GM12878 (cell line): ENCODE data around the gene BCAT1.

Source experiments
- BCLAF1 ChIP-seq: fragments of 450-650 bp; IDR thresholded peaks from 2 replicates; pipeline ENCODE4 v1.6.1; 2017; ENCODE audit warnings: antibody characterized with exemption, mild to moderate bottlenecking, moderate library complexity
- CTCF ChIP-seq, 3 experiments: IDR thresholded peaks in 2 of 3; conservative IDR thresholded peaks in 1 of 3; 2 replicates each; pipeline ENCODE4 v1.5.1; 2011; ENCODE audit warnings: low read depth in 3 of 3, low read length in 3 of 3, mild to moderate bottlenecking in 3 of 3, control low read depth in 2 of 3, moderate library complexity in 2 of 3, inconsistent platforms in 1 of 3, mixed read lengths in 1 of 3; ENCODE audit not compliant: control insufficient read depth in 2 of 3, insufficient read depth in 1 of 3; ENCODE audit errors: extremely low read depth in 1 of 3
- ELK1 ChIP-seq: IDR thresholded peaks from 2 replicates; pipeline ENCODE4 v1.6.1; 2012; ENCODE audit warnings: low read depth, low read length, improper control_type of control experiment
- EP300 ChIP-seq, 2 experiments: fragments of 150-350 bp in 1 of 2; IDR thresholded peaks; 2 replicates each; pipeline ENCODE4 v1.6.1; 2011 to 2012; ENCODE audit warnings: low read depth in 2 of 2, low read length in 2 of 2, borderline replicate concordance in 1 of 2, improper control_type of control experiment in 1 of 2, inconsistent platforms in 1 of 2; ENCODE audit not compliant: control insufficient read depth in 1 of 2
- RBBP5 ChIP-seq: fragments of 200-600 bp; sonication (generic); conservative IDR thresholded peaks from 2 replicates; pipeline ENCODE4 v1.6.1; 2016
- RUNX3 ChIP-seq: IDR thresholded peaks from 2 replicates; pipeline ENCODE4 v1.6.1; 2012; ENCODE audit warnings: low read length, inconsistent platforms
- STAT1 ChIP-seq: fragments of 450-650 bp; conservative IDR thresholded peaks from 2 replicates; pipeline ENCODE4 v1.6.1; 2014; ENCODE audit warnings: antibody characterized with exemption, mild to moderate bottlenecking
- TF ChIP-seq, protein P1 (sequence below): IDR thresholded peaks from 2 replicates; pipeline ENCODE4 v1.6.1; 2011; ENCODE audit warnings: low read depth, mild to moderate bottlenecking, low read length, moderate library complexity, borderline replicate concordance; ENCODE audit errors: extremely low read depth
- TF ChIP-seq, protein P2 (sequence below): IDR thresholded peaks from 2 replicates; pipeline ENCODE4 v1.6.1; 2012; ENCODE audit warnings: mild to moderate bottlenecking, low read depth, low read length
- TF ChIP-seq, protein P3 (sequence below): fragments of 450-650 bp; IDR thresholded peaks from 2 replicates; pipeline ENCODE4 v1.6.1; 2017; ENCODE audit warnings: mild to moderate bottlenecking, moderate library complexity

GRCh38 chr12:24972078-24972477, 23.2 kb upstream of the BCAT1 start:
- TF ChIP-seq BCLAF1 (no peak), CTCF (IDR thresholded peaks at IDR 0.05 in 2 of 3, conservative IDR thresholded peaks at IDR 0.05 in 1 of 3; ENCODE audit: control insufficient read depth in 2 of 3, extremely low read depth in 1 of 3, insufficient read depth in 1 of 3, low read depth in 3 of 3, low read length in 3 of 3) (no peak), EP300 (IDR thresholded peaks at IDR 0.05; ENCODE audit: borderline replicate concordance in 1 of 2, control insufficient read depth in 1 of 2, low read depth in 2 of 2, low read length in 2 of 2) (no peak), RBBP5 (no peak), RUNX3 (no peak), ELK1 (no peak), STAT1 (no peak)
- TF ChIP-seq, protein P1, sequence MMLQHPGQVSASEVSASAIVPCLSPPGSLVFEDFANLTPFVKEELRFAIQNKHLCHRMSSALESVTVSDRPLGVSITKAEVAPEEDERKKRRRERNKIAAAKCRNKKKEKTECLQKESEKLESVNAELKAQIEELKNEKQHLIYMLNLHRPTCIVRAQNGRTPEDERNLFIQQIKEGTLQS = no peak
- TF ChIP-seq, protein P2, sequence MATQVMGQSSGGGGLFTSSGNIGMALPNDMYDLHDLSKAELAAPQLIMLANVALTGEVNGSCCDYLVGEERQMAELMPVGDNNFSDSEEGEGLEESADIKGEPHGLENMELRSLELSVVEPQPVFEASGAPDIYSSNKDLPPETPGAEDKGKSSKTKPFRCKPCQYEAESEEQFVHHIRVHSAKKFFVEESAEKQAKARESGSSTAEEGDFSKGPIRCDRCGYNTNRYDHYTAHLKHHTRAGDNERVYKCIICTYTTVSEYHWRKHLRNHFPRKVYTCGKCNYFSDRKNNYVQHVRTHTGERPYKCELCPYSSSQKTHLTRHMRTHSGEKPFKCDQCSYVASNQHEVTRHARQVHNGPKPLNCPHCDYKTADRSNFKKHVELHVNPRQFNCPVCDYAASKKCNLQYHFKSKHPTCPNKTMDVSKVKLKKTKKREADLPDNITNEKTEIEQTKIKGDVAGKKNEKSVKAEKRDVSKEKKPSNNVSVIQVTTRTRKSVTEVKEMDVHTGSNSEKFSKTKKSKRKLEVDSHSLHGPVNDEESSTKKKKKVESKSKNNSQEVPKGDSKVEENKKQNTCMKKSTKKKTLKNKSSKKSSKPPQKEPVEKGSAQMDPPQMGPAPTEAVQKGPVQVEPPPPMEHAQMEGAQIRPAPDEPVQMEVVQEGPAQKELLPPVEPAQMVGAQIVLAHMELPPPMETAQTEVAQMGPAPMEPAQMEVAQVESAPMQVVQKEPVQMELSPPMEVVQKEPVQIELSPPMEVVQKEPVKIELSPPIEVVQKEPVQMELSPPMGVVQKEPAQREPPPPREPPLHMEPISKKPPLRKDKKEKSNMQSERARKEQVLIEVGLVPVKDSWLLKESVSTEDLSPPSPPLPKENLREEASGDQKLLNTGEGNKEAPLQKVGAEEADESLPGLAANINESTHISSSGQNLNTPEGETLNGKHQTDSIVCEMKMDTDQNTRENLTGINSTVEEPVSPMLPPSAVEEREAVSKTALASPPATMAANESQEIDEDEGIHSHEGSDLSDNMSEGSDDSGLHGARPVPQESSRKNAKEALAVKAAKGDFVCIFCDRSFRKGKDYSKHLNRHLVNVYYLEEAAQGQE = no peak
- TF ChIP-seq, protein P3, sequence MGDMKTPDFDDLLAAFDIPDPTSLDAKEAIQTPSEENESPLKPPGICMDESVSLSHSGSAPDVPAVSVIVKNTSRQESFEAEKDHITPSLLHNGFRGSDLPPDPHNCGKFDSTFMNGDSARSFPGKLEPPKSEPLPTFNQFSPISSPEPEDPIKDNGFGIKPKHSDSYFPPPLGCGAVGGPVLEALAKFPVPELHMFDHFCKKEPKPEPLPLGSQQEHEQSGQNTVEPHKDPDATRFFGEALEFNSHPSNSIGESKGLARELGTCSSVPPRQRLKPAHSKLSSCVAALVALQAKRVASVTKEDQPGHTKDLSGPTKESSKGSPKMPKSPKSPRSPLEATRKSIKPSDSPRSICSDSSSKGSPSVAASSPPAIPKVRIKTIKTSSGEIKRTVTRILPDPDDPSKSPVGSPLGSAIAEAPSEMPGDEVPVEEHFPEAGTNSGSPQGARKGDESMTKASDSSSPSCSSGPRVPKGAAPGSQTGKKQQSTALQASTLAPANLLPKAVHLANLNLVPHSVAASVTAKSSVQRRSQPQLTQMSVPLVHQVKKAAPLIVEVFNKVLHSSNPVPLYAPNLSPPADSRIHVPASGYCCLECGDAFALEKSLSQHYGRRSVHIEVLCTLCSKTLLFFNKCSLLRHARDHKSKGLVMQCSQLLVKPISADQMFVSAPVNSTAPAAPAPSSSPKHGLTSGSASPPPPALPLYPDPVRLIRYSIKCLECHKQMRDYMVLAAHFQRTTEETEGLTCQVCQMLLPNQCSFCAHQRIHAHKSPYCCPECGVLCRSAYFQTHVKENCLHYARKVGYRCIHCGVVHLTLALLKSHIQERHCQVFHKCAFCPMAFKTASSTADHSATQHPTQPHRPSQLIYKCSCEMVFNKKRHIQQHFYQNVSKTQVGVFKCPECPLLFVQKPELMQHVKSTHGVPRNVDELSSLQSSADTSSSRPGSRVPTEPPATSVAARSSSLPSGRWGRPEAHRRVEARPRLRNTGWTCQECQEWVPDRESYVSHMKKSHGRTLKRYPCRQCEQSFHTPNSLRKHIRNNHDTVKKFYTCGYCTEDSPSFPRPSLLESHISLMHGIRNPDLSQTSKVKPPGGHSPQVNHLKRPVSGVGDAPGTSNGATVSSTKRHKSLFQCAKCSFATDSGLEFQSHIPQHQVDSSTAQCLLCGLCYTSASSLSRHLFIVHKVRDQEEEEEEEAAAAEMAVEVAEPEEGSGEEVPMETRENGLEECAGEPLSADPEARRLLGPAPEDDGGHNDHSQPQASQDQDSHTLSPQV = no peak
